NCI-H524 treated with DMSO at 0.1 percent for 48 hours (cell line): ENCODE results near the gene OR4D9.

Source experiments
- DNase-seq: peaks from one replicate; lab custom pipeline; 2025; lab: John Stamatoyannopoulos, UW

The OR4D9 gene

GRCh38 chr11:59550842-59551658, 39.7 kb downstream of the OR4D9 start:
- peak; percentile 48 for DNase-seq

DNA sequence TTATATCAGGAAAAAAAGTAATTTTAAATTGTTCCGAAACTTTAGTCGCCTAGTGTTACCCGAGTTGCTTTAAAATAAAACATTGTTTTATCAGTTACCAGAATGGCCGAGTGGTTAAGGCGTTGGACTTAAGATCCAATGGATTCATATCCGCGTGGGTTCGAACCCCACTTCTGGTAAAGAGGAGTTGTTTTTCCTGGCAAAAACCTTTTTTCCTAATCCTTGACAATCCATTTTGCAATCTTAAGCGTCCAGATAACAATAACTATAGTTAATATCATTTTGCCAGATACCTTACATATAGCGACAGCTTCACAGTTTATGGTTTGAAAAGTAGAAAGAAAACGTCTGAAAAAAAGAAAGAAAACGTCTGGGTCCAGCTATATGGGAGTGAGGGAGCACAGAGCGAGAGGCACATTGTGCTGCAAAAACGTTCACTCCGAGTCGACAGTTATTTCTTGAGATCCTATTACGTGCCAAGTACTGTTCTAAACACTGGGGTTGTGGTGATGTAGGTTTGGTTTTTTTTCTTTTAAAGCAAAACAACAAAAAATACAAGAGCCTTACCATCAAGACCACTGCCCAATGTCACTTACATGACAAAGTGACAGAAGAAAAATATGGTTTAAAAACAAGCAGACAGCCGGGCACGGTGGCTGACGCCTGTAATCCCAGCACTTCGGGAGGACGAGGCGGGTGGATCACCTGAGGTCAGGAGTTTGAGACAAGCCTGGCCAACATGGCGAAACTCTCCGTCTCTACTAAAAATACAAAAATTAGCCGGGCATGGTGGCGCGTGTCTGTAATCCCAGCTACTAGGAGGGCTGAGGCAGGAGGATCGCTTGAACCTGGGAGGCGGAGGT, 40.6 kb downstream of the OR4D9 start:
- no peak for DNase-seq

DNA sequence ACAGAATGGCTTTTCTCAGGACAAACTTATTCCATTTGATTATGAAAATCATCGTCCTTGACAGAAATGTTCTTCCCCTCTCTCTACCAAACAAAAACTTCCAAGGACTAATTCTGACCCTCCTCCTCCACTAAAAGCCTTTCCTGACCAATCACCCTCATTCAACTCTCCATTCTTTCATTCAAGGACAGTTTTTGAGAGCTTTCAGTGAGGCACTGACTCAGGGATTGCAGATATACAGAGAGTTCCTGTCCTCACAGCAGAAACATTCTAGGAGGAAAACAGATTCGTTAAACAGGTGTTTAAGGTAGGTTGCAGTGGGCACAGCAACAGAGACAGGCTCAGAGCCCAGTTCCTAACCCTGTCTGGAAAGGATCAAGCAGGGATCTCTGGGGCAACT, 41.5 kb downstream of the OR4D9 start:
- DNase-seq: no peak

DNA sequence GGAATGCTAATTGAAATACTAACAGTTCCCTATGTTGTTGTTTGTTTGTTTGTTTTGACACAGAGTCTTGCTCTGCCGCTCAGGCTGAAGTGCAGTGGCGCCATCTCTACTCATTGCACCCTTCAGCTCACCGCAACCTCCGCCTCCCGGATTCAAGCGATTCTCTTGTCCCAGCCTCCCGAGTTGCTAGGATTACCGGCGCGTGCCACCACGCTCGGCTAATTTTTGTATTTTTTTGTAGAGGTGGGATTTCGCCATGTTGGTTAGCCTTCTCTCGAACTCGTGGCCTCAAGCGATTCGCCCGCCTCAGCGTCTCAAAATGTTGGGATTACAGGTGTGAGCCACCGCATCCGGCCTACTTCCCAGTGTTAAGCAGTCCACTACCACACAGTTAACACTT, 42.0 kb downstream of the OR4D9 start:
- no peak for DNase-seq

DNA sequence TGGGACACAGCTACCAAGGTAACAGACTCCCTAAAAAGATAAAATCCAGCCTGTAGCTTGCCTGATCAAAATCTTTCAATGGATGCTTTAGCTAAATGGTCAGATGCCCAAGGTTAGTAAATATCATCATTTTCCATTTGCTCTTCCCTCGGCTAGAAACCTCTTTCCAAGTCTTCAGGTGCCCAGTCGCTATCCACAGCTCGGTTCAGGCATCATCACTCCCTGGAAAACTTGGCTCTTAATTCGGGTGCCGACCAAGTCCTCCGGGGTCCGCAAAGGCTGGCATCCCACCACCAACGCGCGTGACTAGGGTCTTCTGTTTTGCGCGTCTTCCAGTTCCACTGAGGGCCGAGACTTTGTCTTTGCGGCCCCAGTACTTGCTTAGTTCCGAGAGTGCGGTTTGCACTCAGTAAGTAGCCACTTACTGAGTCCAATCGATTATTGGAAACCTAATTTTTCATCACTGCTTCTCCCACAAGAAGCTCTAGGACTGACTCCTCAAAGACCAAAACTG, 44.3 kb downstream of the OR4D9 start:
- no peak for DNase-seq

DNA sequence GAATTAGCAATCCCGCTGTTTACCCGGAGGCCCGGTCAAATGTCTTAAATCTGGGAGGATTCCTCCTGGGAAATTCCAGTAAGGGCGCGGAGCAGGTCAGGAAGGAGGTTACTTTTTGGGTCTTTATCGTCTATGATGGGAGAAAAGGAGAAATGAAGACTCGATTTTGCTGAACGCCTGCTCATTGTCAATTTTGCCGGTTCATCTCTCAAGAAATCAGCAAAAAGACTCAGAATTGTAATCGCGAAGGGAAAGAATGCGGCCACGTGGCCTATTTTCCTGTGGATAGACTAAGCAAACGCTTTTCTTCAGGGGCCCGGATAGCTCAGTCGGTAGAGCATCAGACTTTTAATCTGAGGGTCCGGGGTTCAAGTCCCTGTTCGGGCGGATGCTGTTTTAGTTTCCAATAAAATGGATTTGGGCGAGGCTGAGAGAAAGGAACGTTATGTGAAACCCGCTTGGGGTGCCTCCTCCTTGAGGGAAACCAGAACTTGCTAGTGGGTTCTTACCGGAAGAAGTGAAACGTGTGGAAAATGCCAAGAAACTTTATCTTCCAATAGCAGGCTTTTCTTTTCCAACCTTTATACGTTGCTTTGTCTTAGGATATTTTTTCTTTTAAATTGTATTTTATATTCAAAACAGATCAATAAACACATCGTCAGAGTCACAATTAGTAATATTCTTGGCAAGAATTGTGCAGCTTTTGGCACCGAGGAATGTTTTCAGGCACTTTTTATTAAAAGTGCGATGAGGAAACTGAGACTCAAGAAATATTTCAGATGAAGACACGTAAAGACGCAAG, 45.0 kb downstream of the OR4D9 start:
- no peak for DNase-seq

DNA sequence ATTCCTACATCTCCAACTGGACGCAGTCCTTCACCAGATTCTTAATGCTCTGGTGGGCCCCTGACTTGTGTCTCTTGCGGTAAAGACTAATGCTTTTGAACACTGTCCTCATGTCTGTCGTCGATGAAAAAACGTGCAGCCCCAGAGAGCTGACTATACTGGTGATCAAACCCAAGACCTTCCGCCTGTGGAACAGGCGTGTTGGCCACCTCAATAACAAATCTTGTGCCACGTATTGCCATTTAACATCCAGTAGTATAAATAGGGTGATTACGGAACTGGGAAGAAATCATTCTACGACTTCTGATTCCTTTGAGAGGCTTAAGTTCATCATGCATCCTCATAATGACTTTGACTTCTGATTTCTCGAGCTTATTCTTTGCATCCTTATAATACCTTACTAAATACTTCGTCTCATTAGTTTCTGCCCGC, 45.6 kb downstream of the OR4D9 start:
- no peak for DNase-seq

GRCh38 chr11:59558270-59558643, 46.9 kb downstream of the OR4D9 start:
- DNase-seq: no peak

GRCh38 chr11:59559886-59560285, 48.5 kb downstream of the OR4D9 start:
- DNase-seq: no peak

DNA sequence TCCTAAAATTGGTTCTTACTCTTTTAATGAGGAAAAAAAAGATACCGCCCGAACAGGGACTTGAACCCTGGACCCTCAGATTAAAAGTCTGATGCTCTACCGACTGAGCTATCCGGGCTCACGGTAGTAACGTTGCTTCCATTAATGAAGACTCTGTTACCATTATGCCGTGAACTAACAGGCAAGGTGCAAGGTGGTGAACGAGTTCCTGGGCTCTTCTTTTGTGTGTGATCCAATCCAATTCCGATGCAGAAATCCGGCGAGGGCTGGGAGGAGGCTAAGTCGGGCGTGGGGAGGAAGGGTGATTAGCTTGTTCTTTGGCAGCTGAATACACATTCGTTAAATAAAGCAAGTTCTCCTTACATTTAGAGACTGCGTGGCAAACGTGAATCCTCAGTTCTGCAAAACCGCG, 49.0 kb downstream of the OR4D9 start:
- peak; percentile 32 for DNase-seq

DNA sequence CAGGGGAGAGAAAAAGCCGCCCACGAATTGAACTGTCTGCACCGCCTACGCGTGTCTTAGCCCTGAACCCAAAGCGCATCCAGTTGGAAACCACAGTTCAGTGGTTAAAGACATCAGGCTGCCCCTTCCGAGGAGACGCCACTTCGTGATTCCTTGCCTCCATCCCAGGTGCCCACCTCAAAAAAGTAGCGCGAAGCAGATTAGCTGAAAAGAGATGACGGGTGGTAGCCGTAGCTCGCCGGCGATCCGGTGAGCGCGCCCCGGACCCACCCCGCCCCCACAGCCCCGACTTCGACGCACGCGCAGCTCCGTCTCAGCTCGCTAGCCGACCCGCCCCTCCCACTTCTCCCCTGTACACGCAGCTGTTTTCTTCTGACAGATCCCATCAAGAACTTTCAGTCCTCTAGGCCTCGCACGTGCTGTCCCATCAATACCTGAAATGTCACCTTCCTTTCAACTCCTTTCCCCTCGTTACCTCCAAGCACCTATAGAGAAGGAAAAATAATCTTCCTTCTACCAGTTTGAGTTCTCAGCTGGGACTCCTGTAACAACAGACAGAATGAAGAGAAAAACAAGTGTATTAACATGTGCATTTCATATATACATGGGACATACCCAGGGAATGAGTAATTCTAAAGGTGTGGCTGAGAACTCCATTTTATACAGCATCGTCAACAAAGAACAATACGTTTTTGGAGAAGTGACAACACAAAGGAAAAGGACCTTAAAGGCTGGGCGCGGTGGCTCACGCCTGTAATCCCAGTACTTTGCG, 49.5 kb downstream of the OR4D9 start:
- peak; percentile 54 for DNase-seq

GRCh38 chr11:59562292-59562691, 51.0 kb downstream of the OR4D9 start:
- no peak for DNase-seq
